ENCODE measurements around the gene CSTPP1. TPM values are rescaled to one million over a fixed set of nuclear protein-coding genes. Genes with fewer than 3 reads are reported as not detected.

The CSTPP1 gene
- total RNA-seq, 4 donors from 2014 or later, result 31.8 to 42.1 (median 39.1) TPM

- peaks cover 0 to 19% (median 0%) of the 10 kb centered on the region in 4 donors for H3K4me1 ChIP-seq
- H3K27ac ChIP-seq, result peak overlapping the region in 2 of 4 donors; percentile 28 to 65
Measured at GRCh38 chr11:47005441-47005840, 68.9 kb downstream of the CSTPP1 start.

DNA sequence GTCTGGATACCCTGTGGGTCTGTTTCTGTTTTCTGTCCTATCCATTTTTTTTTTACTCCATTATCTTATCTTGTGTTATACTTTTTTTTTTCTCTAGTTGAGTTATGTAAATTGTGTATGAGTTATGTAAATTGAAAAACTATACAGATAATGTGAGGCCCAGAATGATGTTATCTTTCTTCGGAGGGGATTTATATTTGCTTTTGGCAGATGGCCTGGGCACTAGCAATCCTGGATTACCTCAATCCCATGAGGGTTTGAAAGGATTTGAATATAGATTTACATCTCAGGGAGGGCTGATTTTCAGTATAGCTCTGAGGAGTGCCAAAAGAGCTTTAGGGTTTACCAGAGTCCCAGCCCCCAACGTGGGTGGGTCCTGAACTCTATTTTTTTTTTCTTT is 71.0 kb downstream of the CSTPP1 start:
- no peak for DNase-seq
- Histone ChIP-seq H3K27me3 (no peaks in the 10 kb centered on the region), H3K27ac (no peak overlapping the region), H3K4me3 (no peak overlapping the region), H3K36me3 (no peaks in the 10 kb centered on the region), H3K4me1 (peaks cover 0 to 19% (median 0%) of the 10 kb centered on the region in 4 donors), H3K9me3 (no peaks in the 10 kb centered on the region)
- TF ChIP-seq CTCF (IDR thresholded peaks at IDR 0.05) (no peak), POLR2A (IDR thresholded peaks at IDR 0.05) (no peak)

More at GRCh38 chr11:47005441-47005840, 68.9 kb downstream of the CSTPP1 start:
- TF ChIP-seq CTCF (IDR thresholded peaks at IDR 0.05) (no peak), POLR2A (IDR thresholded peaks at IDR 0.05) (no peak)
- DNase-seq, result no peak
- H3K27me3 ChIP-seq, result no peaks in the 10 kb centered on the region
- no peak overlapping the region for H3K4me3 ChIP-seq
- H3K36me3 ChIP-seq, result no peaks in the 10 kb centered on the region
- no peaks in the 10 kb centered on the region for H3K9me3 ChIP-seq

DNA sequence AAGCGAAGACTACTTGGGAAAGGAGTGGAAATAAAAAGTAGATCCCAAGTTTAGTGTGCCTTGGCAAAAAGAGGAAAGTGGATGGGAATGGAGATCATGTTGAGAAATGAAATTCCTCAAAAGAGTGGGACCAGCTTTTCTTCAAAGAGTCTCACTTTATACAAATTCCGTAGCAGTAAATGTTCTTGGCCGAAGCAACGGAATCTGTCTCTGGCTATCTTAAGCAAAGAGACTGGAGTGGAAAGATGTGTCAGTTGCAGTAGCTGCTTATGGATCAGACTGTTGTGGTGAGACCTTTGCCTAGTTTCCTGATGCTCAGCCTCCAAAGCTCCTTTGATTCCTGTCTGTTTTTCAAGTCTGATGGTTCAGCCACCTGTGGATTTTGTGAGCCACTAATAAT is 73.6 kb downstream of the CSTPP1 start:
- Histone ChIP-seq H3K9me3 (no peaks in the 10 kb centered on the region), H3K27ac (no peak overlapping the region), H3K36me3 (no peaks in the 10 kb centered on the region), H3K4me3 (no peak overlapping the region), H3K4me1 (peaks cover 0 to 5% (median 0%) of the 10 kb centered on the region in 4 donors), H3K27me3 (no peaks in the 10 kb centered on the region)
- TF ChIP-seq POLR2A (IDR thresholded peaks at IDR 0.05) (no peak), CTCF (IDR thresholded peaks at IDR 0.05) (no peak)
- no peak for DNase-seq

GRCh38 chr11:47014097-47014496 is 77.5 kb downstream of the CSTPP1 start:
- TF ChIP-seq POLR2A (IDR thresholded peaks at IDR 0.05) (no peak), CTCF (IDR thresholded peaks at IDR 0.05) (no peak)
- Histone ChIP-seq H3K27ac (no peak overlapping the region), H3K27me3 (no peaks in the 10 kb centered on the region), H3K36me3 (no peaks in the 10 kb centered on the region), H3K4me3 (no peak overlapping the region), H3K9me3 (no peaks in the 10 kb centered on the region), H3K4me1 (no peaks in the 10 kb centered on the region)
- no peak for DNase-seq

- Histone ChIP-seq H3K4me1 (no peaks in the 10 kb centered on the region), H3K27me3 (no peaks in the 10 kb centered on the region), H3K27ac (no peak overlapping the region), H3K36me3 (no peaks in the 10 kb centered on the region), H3K9me3 (no peaks in the 10 kb centered on the region), H3K4me3 (no peak overlapping the region)
- TF ChIP-seq CTCF (IDR thresholded peaks at IDR 0.05) (no peak), POLR2A (IDR thresholded peaks at IDR 0.05) (no peak)
- DNase-seq, result no peak
Measured at GRCh38 chr11:47018637-47019036, 82.1 kb downstream of the CSTPP1 start.

Data from Peyer's patch (tissue), 4 donors.